Activated naive CD8-positive, alpha-beta T cell treated with anti-CD3 and anti-CD28 coated beads for 36 hours (primary cell): ENCODE results near the gene DOCK4. TPM values are rescaled to one million over a fixed set of nuclear protein-coding genes. Genes with fewer than 3 reads are reported as not detected.

Source experiments
- DNase-seq: peaks from one replicate; pipeline ENCODE4 v3.0.0; 2021
- H3K27ac Mint-ChIP-seq: one replicate; pipeline ENCODE4 v1.8.0; 2022; ENCODE audit warnings: mild to moderate bottlenecking, moderate library complexity, mixed read lengths
- H3K27me3 Mint-ChIP-seq: one replicate; pipeline ENCODE4 v1.8.0; 2022; ENCODE audit warnings: mild to moderate bottlenecking, mixed read lengths
- H3K36me3 Mint-ChIP-seq: one replicate; pipeline ENCODE4 v1.8.0; 2021; ENCODE audit warnings: mild to moderate bottlenecking, mixed read lengths
- H3K4me1 Mint-ChIP-seq: one replicate; pipeline ENCODE4 v1.8.0; 2021; ENCODE audit warnings: mixed read lengths
- H3K4me3 Mint-ChIP-seq: one replicate; pipeline ENCODE4 v1.8.0; 2022; ENCODE audit warnings: mild to moderate bottlenecking, moderate library complexity, mixed read lengths
- H3K9me3 Mint-ChIP-seq: one replicate; pipeline ENCODE4 v1.8.0; 2022; ENCODE audit warnings: mixed read lengths
- total RNA-seq, 2 experiments: library from RNA; stranded (reverse); gene quantifications; one replicate each; pipeline ENCODE4 v1.2.3, GENCODE V29; 2021

The DOCK4 gene
- total RNA-seq, 2 experiments from 2014 or later = 0.28 to 0.29 TPM

DNA sequence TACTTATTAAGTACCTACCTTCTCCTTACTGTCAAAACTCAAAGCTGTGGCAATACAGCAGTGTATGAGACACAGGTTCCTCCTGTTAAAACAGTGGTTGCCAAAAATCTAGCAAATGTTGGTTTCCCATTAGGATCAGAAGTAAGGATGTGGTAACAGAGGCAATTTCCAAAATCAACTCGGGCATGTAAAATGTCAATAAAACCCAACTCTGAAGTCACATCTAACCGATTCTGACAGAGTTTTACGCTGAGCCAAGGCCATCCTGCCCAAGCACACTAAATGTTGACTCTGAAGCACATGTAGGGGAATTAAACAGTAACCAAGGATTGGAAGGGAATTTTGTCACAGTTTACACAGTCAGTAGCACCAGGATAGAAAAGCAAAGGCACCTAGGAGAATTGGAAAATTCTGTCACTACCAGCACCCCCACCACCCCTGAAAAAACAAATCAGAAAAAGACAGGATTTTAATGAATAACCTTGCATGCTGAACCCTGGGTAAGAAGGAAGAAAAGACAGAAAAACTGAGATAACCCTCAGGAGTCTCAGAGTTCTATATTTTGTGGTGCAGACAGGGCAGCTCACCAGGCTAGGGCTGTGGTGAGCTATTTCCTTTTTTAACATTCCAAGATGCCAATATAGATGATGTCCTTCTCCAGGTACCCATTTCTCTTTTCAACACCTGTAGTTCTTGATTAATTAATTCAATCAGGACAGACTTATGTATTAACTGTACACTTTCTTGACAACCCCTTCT lies 119.5 kb downstream of the DOCK4 start:
- DNase-seq = no peak
- H3K4me1 Mint-ChIP-seq = peaks cover 2% of the 10 kb centered on the region
- no peaks in the 10 kb centered on the region for H3K36me3 Mint-ChIP-seq
- H3K9me3 Mint-ChIP-seq = no peaks in the 10 kb centered on the region
- no peak overlapping the region for H3K4me3 Mint-ChIP-seq
- H3K27me3 Mint-ChIP-seq = peaks cover 15% of the 10 kb centered on the region
- no peak overlapping the region for H3K27ac Mint-ChIP-seq

DNA sequence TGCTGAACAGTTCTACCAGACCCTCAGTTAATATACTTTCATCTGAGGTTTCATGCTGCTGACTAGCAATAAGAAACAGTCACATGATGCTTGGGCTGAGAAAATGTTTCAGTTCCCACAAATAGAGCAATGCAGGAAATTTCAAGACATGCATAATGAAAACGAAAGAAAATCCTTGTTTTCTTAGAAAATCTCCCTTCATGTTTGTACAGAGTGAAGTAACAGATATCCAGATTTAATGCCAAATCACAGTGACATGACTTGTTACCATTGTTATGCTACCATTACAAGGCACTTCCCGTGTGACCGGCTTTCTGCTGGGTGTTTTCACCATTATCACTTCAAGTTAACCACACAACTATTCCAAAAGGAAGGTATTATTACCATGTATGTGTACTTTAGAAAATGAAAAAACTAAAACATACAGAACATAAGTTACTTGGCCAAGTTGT lies 121.7 kb downstream of the DOCK4 start:
- no peak for DNase-seq
- no peaks in the 10 kb centered on the region for H3K9me3 Mint-ChIP-seq
- no peak overlapping the region for H3K4me3 Mint-ChIP-seq
- no peak overlapping the region for H3K27ac Mint-ChIP-seq
- H3K4me1 Mint-ChIP-seq = peaks cover 9% of the 10 kb centered on the region
- peaks cover 27% of the 10 kb centered on the region for H3K27me3 Mint-ChIP-seq
- no peaks in the 10 kb centered on the region for H3K36me3 Mint-ChIP-seq

DNA sequence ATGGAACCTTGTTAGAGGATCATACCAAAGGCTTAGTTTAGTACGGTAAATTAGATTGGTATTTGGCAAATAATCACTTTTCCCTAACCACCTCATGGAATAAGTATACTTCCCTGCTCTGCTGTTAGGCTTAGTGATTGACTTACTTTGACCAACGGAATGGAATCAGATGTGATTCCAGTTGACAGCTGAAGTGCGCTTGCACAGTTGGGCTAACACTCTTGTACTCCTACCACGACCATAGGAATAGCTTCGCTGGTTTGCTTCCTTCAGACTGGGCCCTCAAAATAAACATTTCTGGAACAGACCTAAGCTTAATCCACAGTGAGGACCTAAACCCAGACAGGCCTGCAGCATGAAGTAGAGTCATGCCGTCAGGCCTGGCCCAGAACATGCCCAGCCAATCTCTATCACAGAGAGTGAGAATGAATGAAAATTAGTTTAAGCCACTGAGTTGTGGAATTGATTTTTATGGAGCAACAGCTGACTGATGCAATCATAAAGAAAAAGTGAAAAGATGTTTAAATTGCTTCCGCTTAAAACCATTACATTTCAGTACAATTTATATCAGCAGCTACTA lies 122.3 kb downstream of the DOCK4 start:
- Mint-ChIP-seq H3K4me3 (no peak overlapping the region), H3K36me3 (no peaks in the 10 kb centered on the region), H3K4me1 (peaks cover 9% of the 10 kb centered on the region), H3K27me3 (peaks cover 25% of the 10 kb centered on the region), H3K27ac (no peak overlapping the region), H3K9me3 (no peaks in the 10 kb centered on the region)
- no peak for DNase-seq

DNA sequence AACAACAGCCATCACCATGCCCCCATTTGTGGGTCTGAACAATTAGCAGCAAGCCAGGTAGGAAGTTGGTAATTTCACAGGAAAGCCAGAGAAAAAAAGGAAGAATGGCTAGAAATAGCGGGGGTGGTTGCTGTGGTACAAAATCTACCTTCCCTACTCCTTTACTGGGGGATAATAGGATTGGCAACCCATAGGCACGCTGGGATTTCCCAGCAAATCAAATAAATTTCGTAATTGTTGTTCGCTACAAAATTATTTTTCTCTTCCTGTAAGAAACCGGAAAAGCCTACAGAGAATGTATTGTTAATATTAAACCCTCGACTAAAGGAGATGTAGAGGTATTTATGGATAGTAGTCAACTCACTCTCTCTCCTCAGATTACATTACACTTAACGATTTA lies 123.9 kb downstream of the DOCK4 start:
- no peak overlapping the region for H3K4me3 Mint-ChIP-seq
- H3K36me3 Mint-ChIP-seq = no peaks in the 10 kb centered on the region
- no peaks in the 10 kb centered on the region for H3K9me3 Mint-ChIP-seq
- peaks cover 9% of the 10 kb centered on the region for H3K4me1 Mint-ChIP-seq
- no peak for DNase-seq
- H3K27me3 Mint-ChIP-seq = peaks cover 31% of the 10 kb centered on the region
- no peak overlapping the region for H3K27ac Mint-ChIP-seq

DNA sequence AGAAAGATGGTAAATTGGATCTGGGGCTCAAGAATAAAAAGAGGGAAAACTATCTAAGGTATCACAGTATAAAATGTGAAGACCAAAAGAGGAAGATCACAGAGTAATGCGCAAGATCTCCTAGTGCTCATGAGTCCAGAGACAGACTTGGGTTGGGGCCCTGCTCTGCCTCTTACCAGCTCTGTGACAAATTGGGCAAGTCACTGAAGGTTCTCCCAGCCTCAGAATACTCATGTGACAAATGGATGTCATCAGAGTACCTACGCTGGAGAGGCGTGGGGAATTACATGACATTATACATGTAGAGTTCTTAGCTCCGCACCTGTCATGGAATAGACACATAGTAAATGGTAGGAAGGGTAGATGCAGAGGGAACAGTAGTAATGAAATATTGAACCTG lies 124.4 kb downstream of the DOCK4 start:
- no peak for DNase-seq
- Mint-ChIP-seq H3K4me1 (peaks cover 9% of the 10 kb centered on the region), H3K27ac (no peak overlapping the region), H3K27me3 (peaks cover 31% of the 10 kb centered on the region), H3K36me3 (no peaks in the 10 kb centered on the region), H3K4me3 (no peak overlapping the region), H3K9me3 (no peaks in the 10 kb centered on the region)

DNA sequence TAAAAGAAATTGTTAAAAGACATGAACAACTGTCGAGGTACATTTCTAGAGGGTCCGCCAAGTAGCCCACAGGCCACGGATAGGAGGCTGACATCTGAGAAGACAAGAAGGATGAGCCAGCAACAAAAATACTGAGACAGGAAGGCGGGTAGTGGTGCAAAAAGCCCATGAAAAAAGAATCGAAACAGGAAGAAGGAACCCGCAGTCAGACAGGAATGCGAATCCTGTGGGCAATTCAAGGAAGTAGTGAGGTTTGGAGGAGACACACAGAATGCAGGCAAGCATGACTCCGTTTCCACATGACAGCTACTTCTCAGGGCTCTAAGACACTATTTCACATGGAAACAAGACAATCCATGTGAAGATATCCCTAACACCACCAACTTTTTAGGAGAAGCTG lies 125.2 kb downstream of the DOCK4 start:
- Mint-ChIP-seq H3K4me1 (peaks cover 9% of the 10 kb centered on the region), H3K27me3 (peaks cover 31% of the 10 kb centered on the region), H3K9me3 (no peaks in the 10 kb centered on the region), H3K36me3 (no peaks in the 10 kb centered on the region), H3K27ac (no peak overlapping the region), H3K4me3 (no peak overlapping the region)
- no peak for DNase-seq

DNA sequence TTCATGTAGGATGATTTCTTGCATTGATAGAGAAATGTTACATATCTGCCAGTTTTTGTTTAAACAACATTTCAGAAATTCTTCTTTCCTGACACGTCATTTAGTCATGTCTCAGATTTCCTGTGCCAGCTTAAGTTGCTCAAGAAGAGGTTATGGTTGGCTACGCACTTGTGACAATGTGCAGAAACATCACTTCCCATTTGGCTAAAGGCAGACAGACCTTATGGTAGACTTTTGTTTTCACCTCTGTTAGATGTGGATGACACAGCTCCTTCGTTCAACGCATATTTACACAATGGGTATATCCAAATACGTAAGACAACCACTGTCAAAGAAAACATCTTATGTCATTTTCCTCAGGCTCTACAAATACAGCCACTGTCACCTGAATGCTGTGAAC lies 125.8 kb downstream of the DOCK4 start:
- Mint-ChIP-seq H3K27ac (no peak overlapping the region), H3K4me3 (no peak overlapping the region)

DNA sequence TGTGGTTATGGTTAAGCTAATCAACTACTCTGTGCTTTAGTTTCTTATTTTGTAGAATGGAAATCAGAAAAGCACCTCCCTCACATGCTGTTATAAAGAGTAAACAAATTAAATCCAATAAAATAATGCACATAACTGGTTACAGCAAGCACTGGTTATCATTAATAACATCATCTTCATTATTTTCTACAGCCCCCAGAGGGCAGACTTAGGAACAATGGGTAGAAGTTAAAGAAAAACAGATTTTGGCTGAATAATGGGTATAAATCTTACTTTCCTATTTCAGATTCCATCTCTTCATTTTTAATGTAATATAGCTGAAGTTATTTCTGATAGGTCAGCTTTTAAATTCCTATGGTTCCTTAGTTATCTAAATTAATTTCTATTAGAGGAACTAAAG lies 126.5 kb downstream of the DOCK4 start:
- Mint-ChIP-seq H3K36me3 (no peaks in the 10 kb centered on the region), H3K9me3 (no peaks in the 10 kb centered on the region), H3K27me3 (peaks cover 37% of the 10 kb centered on the region), H3K4me3 (no peak overlapping the region), H3K27ac (no peak overlapping the region), H3K4me1 (peaks cover 9% of the 10 kb centered on the region)
- no peak for DNase-seq

More for the DNA sequence above, 125.8 kb downstream of the DOCK4 start:
- Mint-ChIP-seq H3K27me3 (peaks cover 31% of the 10 kb centered on the region), H3K4me1 (peaks cover 9% of the 10 kb centered on the region), H3K36me3 (no peaks in the 10 kb centered on the region), H3K9me3 (no peaks in the 10 kb centered on the region)
- no peak for DNase-seq

DNA sequence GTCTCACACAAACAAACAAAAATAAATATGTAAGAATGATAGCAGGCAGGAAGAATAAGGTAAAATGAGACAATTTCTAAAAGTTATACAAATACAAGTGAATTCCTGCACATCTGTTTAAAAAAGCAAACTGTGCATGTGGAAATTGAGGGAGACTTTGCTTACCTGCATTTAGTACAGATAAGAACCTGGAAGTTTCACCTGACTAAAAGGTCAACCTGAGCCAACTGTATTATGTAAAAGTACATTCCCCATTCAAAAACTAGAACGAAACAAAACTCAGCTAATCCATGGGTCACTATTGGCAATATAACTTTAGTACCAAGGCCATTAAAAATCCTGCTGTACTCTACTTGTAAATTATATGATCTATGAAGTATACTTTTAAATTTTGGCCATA lies 127.1 kb downstream of the DOCK4 start:
- Mint-ChIP-seq H3K4me1 (peaks cover 7% of the 10 kb centered on the region), H3K9me3 (no peaks in the 10 kb centered on the region), H3K36me3 (no peaks in the 10 kb centered on the region), H3K4me3 (no peak overlapping the region), H3K27me3 (peaks cover 37% of the 10 kb centered on the region), H3K27ac (no peak overlapping the region)
- no peak for DNase-seq

DNA sequence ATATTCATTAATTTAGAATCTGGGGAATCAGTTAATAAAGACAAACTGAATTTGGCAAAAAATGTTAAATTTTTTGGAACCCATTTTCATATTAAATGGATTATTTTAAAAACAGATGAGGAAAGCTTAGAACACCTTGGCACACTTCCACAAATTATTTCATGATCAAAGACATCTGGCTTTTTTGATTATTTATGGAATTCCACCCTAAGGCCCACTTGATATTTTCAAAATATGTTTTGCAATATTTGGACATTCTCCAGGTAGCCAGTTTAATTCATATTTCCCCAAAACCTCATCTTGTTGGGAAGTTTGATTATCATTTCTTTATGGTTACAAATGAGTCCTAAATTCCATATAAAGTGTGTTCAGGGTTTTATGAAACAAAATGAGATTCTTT lies 129.9 kb downstream of the DOCK4 start:
- DNase-seq = no peak
- Mint-ChIP-seq H3K27me3 (peaks cover 28% of the 10 kb centered on the region), H3K27ac (no peak overlapping the region), H3K9me3 (no peaks in the 10 kb centered on the region), H3K36me3 (no peaks in the 10 kb centered on the region), H3K4me3 (no peak overlapping the region), H3K4me1 (peaks cover 7% of the 10 kb centered on the region)

DNA sequence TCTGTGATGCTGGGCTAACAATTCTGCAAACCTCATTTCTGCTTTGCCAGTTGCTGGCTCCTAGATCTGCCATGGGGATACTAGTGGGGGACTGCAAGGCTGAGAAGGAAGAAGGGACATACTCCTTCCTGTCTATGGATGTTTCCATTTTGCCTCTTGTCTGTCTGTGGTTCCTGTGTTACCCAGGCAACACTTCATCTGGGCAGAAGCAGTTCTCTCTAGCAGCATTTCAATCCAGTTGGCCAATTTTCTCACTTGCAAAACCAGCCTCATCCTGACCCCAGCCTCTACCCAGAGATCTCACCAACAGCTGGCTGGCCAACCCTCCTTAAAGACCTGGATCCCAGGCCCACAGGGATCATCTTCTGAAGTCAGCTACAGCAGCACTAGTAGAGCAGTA lies 131.7 kb downstream of the DOCK4 start:
- Mint-ChIP-seq H3K9me3 (no peaks in the 10 kb centered on the region), H3K27me3 (peaks cover 21% of the 10 kb centered on the region), H3K36me3 (no peaks in the 10 kb centered on the region), H3K4me1 (no peaks in the 10 kb centered on the region), H3K4me3 (no peak overlapping the region), H3K27ac (no peak overlapping the region)
- no peak for DNase-seq

DNA sequence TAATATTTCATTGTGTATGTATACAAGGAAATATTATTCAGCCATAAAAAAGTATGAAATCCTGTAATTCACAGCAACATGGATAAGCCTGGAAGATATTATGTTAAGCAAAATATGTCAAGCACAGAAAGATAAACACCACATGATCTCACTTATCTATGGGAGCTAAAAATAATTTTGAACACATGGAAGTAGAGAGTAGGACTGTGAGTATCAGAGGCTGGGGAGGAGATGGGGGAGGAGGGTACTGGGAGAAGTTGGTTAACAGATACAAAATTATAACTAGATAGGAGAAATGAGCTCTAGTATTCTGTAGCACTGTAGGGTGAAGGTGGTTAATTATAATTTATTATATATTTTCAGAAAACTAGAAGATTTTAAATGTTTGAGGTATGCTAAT lies 132.7 kb downstream of the DOCK4 start:
- Mint-ChIP-seq H3K4me1 (no peaks in the 10 kb centered on the region), H3K4me3 (no peak overlapping the region), H3K27me3 (peaks cover 19% of the 10 kb centered on the region), H3K9me3 (no peaks in the 10 kb centered on the region), H3K36me3 (no peaks in the 10 kb centered on the region), H3K27ac (no peak overlapping the region)
- DNase-seq = no peak

DNA sequence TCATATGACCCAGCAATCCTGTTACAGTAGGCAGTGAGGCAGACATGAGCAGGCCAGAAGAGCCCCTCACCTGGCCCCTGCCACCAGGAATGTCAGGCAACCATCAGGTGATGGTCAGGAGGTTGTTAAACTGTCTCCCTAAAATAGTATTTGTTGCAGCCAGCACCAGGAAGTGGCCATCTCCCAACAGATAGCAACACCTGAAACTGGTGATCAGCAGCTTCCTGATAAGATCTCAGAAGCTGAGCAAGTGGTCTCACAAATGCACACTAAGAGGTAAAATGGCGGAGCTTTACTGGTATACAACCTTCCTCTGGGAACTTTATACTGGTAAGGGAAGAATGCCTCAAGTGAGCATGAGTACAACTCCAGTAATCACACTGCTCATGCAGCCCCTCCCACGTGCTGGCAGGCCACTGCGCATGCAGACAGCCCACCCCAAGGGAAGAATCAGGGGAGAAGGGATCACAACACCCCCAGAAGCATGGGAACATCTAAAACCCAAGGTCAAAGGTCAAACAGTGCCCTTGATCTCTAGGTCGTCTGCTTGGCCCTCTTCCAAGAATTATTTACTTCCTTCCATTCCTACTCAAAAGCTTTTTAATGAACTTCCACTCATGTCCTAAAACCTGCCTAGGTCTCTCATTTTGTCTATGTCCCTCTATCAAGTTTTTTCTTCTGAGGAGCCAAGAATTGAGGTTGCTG lies 133.5 kb downstream of the DOCK4 start:
- Mint-ChIP-seq H3K4me1 (no peaks in the 10 kb centered on the region), H3K36me3 (no peaks in the 10 kb centered on the region), H3K4me3 (no peak overlapping the region), H3K9me3 (no peaks in the 10 kb centered on the region), H3K27me3 (peaks cover 13% of the 10 kb centered on the region), H3K27ac (no peak overlapping the region)
- no peak for DNase-seq

DNA sequence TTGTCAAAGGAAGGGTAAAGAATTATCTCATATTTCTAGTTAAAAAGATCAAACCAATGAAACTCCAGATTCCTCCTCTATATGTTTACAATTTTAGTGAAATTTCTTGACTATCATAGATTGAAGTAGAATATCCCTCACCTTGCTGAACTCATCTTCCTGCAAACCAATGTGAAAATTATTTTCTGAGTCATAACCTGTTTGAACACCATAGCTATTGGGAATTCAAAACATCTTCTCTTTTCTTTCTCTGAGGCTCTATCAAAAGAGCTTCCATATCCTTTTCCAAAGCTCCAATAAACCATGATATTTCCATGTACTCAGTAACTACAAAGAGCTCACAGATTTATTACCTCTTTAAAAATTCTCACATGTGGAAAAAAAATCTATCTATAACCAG lies 134.3 kb downstream of the DOCK4 start:
- Mint-ChIP-seq H3K4me3 (no peak overlapping the region), H3K36me3 (no peaks in the 10 kb centered on the region), H3K27me3 (peaks cover 16% of the 10 kb centered on the region), H3K4me1 (no peaks in the 10 kb centered on the region), H3K9me3 (no peaks in the 10 kb centered on the region), H3K27ac (no peak overlapping the region)
- DNase-seq = no peak

DNA sequence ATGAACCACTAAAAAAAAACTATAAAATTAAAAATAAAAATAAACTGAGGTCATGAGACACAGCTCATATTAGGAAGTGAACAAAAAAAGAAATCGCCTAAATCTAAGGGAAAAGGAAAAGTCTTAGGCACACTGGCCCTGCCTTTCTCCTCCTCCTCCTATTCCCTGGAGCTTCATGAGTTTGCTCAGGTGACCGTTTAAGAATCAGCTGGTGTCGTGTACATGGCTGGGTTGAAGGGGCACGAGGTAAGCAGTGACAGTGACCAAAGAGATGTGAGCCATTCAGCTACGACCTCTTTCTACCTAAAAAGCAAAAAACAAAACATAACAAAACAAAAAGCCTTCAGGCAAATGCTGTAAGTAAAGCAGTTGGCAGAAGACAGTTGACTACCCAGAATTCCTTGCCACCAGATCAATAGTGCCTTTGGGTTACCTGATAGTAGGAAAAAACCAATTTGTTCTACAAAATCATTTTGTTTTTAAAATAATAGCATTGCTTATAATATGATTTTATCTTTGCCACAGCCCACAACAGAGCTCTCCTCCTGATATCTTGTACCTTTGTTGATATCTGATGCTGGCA lies 135.4 kb downstream of the DOCK4 start:
- H3K9me3 Mint-ChIP-seq = no peaks in the 10 kb centered on the region
- H3K36me3 Mint-ChIP-seq = no peaks in the 10 kb centered on the region
- H3K27me3 Mint-ChIP-seq = peaks cover 16% of the 10 kb centered on the region
- no peak for DNase-seq
- no peaks in the 10 kb centered on the region for H3K4me1 Mint-ChIP-seq
- no peak overlapping the region for H3K27ac Mint-ChIP-seq
- no peak overlapping the region for H3K4me3 Mint-ChIP-seq
